ENCODE measurements around the gene SUGCT. TPM values are rescaled to one million over a fixed set of nuclear protein-coding genes. Genes with fewer than 3 reads are reported as not detected.

Gene SUGCT
- total and polyA plus RNA-seq, 2 of the 13 experiments (the other 11 are each of a cell fraction or from before 2014, with no cell fraction given) = 10.1 to 22.2 TPM

DNA sequence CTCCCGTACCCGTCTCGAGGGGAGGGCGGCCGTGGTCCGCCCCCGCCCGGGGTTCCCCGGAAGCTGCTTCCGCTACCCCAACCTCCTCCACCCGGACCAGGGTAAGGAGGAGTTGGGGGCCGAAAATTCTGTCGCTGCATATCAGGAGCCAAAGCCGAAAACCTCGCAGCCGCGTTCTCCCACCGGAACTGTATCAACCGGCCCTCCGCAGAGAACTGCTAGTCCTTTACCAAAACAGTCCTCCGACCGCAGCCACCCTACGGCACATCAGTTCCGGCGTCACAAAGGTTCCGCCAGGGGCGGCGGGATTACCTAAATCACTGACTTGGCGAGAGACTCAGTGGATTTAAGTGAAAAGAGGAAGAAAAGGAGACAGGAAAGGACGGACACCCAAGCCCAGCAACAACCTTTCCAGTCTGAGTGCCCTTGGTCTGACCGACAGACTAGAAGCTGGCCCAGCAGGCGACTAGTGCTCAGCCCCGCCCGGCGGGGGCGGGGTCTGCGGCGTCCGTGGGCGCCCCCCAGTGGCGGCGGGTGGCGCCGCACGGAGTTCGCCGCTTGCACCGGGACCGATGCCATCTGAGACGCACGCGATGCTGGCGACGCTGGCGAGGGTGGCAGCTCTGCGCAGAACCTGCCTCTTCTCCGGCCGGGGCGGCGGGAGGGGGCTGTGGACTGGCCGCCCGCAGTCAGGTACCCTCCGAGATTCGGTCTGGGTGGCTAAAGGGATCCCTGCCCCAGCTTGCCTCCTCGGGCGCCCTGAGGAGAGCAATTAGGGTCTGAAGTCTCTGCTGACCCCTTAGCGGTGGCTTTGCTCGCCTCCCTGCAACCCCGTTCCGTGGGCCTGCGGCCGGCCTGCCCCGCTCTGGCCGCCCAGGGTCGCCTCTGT lies at the start of gene SUGCT, which contains the start of gene MPLKIP (continued):
- TF ChIP-seq, protein P1, sequence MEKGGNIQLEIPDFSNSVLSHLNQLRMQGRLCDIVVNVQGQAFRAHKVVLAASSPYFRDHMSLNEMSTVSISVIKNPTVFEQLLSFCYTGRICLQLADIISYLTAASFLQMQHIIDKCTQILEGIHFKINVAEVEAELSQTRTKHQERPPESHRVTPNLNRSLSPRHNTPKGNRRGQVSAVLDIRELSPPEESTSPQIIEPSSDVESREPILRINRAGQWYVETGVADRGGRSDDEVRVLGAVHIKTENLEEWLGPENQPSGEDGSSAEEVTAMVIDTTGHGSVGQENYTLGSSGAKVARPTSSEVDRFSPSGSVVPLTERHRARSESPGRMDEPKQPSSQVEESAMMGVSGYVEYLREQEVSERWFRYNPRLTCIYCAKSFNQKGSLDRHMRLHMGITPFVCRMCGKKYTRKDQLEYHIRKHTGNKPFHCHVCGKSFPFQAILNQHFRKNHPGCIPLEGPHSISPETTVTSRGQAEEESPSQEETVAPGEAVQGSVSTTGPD (CRISPR knock-in tag; IDR thresholded peaks at IDR 0.05) = 0 out of 2 replicates have a peak, but pooled peaks have one; percentile 37
- TF ChIP-seq, protein P2, sequence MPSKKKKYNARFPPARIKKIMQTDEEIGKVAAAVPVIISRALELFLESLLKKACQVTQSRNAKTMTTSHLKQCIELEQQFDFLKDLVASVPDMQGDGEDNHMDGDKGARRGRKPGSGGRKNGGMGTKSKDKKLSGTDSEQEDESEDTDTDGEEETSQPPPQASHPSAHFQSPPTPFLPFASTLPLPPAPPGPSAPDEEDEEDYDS (CRISPR knock-in tag; IDR thresholded peaks at IDR 0.05) = peak; percentile 37; the same call in 1 of the 2 replicates
- TF ChIP-seq ZNF7 (CRISPR knock-in tag; IDR thresholded peaks at IDR 0.05) (no peak), ZNF33B (CRISPR knock-in tag; IDR thresholded peaks at IDR 0.05) (peak; percentile 60; the same call in 1 of the 2 replicates), ZNF501 (CRISPR knock-in tag; IDR thresholded peaks at IDR 0.05) (peak; percentile 80), ZSCAN25 (CRISPR knock-in tag; IDR thresholded peaks at IDR 0.05) (0 out of 2 replicates have a peak, but pooled peaks have one; percentile 29), CCAR2 (optimal IDR thresholded peaks at IDR 0.05; ENCODE audit: low read depth, low read length) (peak; percentile 67), U2AF2 (IDR thresholded peaks at IDR 0.05; ENCODE audit: low read depth, low read length) (no peak), ZNF619 (CRISPR knock-in tag; IDR thresholded peaks at IDR 0.05) (peak; percentile 35; the same call in 1 of the 2 replicates), ZNF703 (CRISPR knock-in tag; IDR thresholded peaks at IDR 0.05; ENCODE audit: borderline replicate concordance) (peak; percentile 84), STAG1 (CRISPR knock-in tag; IDR thresholded peaks at IDR 0.05) (peak; percentile 36), NFE2L1 (CRISPR knock-in tag; IDR thresholded peaks at IDR 0.05; ENCODE audit: borderline replicate concordance) (no peak; the same call in 1 of the 2 replicates), ZNF256 (CRISPR knock-in tag; conservative IDR thresholded peaks at IDR 0.05) (0 out of 2 replicates have a peak, but pooled peaks have one; percentile 32), ZNF792 (CRISPR knock-in tag; IDR thresholded peaks at IDR 0.05) (peak; percentile 78), MXD4 (CRISPR knock-in tag; IDR thresholded peaks at IDR 0.05) (0 out of 2 replicates have a peak, but pooled peaks have one; percentile 47)
- TF ChIP-seq, protein P3, sequence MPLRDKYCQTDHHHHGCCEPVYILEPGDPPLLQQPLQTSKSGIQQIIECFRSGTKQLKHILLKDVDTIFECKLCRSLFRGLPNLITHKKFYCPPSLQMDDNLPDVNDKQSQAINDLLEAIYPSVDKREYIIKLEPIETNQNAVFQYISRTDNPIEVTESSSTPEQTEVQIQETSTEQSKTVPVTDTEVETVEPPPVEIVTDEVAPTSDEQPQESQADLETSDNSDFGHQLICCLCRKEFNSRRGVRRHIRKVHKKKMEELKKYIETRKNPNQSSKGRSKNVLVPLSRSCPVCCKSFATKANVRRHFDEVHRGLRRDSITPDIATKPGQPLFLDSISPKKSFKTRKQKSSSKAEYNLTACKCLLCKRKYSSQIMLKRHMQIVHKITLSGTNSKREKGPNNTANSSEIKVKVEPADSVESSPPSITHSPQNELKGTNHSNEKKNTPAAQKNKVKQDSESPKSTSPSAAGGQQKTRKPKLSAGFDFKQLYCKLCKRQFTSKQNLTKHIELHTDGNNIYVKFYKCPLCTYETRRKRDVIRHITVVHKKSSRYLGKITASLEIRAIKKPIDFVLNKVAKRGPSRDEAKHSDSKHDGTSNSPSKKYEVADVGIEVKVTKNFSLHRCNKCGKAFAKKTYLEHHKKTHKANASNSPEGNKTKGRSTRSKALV (CRISPR knock-in tag; IDR thresholded peaks at IDR 0.05) = peak; percentile 78; the same call in 1 of the 2 replicates
- TF ChIP-seq, protein P4, sequence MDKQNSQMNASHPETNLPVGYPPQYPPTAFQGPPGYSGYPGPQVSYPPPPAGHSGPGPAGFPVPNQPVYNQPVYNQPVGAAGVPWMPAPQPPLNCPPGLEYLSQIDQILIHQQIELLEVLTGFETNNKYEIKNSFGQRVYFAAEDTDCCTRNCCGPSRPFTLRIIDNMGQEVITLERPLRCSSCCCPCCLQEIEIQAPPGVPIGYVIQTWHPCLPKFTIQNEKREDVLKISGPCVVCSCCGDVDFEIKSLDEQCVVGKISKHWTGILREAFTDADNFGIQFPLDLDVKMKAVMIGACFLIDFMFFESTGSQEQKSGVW (CRISPR knock-in tag; IDR thresholded peaks at IDR 0.05; ENCODE audit: borderline replicate concordance) = peak; percentile 91; the same call in 1 of the 2 replicates
- TF ChIP-seq, protein P5, sequence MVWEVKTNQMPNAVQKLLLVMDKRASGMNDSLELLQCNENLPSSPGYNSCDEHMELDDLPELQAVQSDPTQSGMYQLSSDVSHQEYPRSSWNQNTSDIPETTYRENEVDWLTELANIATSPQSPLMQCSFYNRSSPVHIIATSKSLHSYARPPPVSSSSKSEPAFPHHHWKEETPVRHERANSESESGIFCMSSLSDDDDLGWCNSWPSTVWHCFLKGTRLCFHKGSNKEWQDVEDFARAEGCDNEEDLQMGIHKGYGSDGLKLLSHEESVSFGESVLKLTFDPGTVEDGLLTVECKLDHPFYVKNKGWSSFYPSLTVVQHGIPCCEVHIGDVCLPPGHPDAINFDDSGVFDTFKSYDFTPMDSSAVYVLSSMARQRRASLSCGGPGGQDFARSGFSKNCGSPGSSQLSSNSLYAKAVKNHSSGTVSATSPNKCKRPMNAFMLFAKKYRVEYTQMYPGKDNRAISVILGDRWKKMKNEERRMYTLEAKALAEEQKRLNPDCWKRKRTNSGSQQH (CRISPR knock-in tag; IDR thresholded peaks at IDR 0.05; ENCODE audit: low read depth) = 0 out of 2 replicates have a peak, but pooled peaks have one; percentile 60
- TF ChIP-seq, protein P6, sequence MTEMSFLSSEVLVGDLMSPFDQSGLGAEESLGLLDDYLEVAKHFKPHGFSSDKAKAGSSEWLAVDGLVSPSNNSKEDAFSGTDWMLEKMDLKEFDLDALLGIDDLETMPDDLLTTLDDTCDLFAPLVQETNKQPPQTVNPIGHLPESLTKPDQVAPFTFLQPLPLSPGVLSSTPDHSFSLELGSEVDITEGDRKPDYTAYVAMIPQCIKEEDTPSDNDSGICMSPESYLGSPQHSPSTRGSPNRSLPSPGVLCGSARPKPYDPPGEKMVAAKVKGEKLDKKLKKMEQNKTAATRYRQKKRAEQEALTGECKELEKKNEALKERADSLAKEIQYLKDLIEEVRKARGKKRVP (CRISPR knock-in tag; IDR thresholded peaks at IDR 0.05) = peak in 1 of 2 experiments; percentile 54; a peak in 1 of 4 replicates
